Inflammatory macrophage treated with lipopolysaccharide for 4 hours (primary cell): ENCODE results near the gene ARL5C.
"Not testable (repeated sequence)": the region's sequence is repeated elsewhere in the genome, so short reads cannot be mapped to it uniquely, and the experiment has no call there.

ENCODE experiments used
- DNase-seq: peaks from one replicate; pipeline ENCODE4 v3.0.0-alpha.2; 2020

The ARL5C gene

DNA sequence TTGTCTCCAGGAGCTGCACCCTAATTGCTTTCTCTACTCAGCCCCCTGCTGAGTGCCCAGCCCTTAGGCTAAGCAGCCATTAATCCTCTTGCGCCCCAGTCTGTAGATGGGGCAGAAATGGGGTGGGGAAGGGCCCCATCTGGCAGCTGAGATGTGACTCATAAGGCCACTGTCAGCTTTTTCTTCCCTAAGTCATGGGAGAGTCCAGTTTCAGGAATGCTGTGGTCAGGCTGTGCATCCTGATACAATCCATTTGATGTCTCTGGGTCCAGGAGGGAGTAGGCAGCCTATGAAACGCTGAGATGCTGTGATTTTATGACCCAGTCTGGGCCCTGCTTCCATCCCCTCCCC lies 26.8 kb downstream of the ARL5C start:
- no peak for DNase-seq

GRCh38 chr17:39138431-39139160 lies 27.4 kb downstream of the ARL5C start:
- DNase-seq: no peak

DNA sequence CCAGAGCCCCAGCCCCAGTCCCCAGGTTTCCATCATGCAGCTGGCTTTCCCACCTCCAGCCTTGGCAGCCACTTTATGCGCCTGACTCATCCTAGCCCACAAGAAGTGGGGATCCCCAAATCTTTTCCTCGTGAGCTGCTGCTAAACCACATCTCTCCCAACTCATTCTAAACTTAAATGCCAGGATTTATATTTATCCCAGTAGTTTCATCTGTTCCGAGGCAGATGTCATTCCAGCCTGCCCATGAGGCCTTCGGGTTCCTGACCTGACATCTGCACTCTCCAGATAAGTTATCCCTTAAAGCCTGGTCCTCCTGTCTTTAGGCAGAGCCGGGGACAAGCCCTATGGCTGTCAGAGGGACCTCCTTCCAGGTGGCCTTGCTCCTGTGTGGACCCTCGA lies 31.1 kb downstream of the ARL5C start:
- no peak for DNase-seq

GRCh38 chr17:39132192-39132610 lies 33.8 kb downstream of the ARL5C start:
- no peak for DNase-seq

GRCh38 chr17:39131616-39132015 lies 34.3 kb downstream of the ARL5C start:
- no peak for DNase-seq

DNA sequence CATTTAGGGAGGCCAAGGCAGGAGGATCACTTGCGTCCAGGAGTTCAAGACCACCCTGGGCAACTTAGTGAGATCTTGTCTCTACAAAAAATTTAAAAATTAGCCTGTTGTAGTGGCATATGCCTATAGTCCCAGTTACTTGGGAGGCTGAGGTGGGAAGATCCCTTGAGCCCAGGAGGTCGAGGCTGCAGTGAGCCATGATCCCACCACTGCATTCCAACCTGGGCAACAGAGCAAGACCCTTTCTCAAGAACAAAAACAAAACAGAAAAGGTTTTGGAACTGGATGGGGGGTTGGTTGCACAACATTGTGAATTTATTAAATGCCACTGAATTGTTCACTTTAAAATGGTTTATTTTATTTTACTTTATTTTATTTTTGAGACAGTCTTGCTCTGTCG lies 35.8 kb downstream of the ARL5C start:
- no peak for DNase-seq

GRCh38 chr17:39129544-39129943 lies 36.4 kb downstream of the ARL5C start:
- not testable (repeated sequence) for DNase-seq

- no peak for DNase-seq
These were observed 39.5 kb downstream of the ARL5C start for GRCh38 chr17:39126436-39126835.

DNA sequence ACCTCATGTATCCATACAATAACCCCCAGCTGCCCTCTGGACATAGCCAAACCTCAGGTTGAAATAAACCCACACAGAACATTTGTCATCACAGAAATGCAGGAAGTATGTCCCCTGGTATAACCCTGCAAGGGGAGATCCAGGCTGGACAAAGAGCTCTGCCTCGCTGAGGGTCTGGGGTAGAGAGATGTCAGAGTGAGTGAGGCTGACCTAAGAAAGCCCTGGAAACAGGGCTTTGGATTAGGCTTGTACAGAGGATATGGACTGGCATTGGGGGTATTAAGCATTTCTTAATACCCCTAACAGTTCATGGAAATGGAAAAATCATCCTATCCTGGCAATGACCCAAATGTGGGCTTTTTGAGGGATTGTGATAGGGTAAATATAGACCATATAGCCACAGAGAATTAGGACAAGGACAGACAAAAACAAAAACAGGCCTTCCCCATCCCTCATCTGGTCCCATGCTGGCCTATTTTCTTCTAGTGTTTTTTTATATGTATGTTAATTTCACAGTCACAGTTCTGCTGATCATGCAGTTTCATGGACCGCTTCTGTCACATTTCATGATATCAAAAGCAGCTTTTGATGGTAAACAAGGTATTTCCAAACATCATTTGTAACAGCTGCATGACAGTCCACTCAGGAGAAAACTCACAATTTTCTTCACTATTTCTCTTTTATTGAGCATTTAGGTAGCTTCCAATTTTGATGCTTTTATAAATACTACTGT lies 40.7 kb downstream of the ARL5C start:
- no peak for DNase-seq

DNA sequence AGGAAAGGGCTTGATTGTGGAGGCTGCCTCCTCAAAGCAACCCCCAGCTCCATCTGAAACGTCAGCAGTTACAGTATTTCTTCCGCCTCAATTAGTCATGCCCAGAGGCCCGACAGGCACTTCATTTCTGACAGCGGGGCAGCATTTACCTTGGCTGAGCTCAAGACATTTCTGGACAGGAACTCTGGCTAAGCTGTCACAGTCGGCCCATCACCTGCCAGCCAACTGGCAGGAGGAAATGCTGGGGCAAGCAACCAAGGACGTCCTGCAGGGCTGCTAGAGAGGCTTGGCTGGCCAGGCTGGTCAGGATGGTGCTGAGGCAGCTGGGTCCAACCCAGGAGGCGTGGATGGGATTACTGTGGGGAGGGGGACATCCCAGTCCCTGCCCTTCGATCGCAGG lies 42.3 kb downstream of the ARL5C start:
- DNase-seq: no peak

- peak; percentile 70 for DNase-seq
These were observed 43.0 kb downstream of the ARL5C start for GRCh38 chr17:39122991-39123390.

GRCh38 chr17:39121919-39122318 lies 44.0 kb downstream of the ARL5C start:
- DNase-seq: not testable (repeated sequence)

DNA sequence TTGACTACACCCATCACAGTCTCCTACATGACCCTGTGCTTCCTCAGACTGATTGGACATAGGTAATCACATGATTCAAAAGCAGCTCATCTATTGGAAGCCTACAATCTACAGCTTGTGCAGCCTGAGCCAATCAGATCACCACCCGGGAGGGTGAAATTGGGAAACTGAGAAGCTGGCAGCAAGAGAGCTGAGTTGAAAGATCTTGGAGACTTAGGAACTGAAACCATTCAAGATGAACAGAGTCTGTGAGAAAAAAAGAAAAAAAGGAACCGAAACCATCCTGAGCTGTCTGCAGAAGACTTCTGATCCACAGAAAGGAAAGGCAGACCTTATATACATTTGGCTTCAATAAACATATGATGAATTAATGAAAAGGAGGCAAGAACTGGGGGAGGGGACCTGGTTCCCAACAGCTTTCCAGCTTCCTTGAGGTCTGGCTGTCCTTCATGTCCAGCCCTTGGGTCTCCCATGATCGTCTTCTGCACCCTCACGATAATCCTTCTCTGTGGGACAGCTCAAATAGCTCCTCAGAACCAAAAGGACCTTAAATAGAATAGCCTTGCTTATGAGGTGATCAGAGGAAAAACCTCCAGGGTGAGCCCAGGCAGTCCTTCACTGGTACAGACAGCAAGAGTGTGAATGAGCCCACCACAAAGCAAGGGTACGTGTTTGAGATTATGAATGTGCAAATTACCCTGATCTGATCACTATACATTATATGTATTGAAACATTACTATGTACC lies 47.1 kb downstream of the ARL5C start:
- DNase-seq: peak; percentile 94

DNA sequence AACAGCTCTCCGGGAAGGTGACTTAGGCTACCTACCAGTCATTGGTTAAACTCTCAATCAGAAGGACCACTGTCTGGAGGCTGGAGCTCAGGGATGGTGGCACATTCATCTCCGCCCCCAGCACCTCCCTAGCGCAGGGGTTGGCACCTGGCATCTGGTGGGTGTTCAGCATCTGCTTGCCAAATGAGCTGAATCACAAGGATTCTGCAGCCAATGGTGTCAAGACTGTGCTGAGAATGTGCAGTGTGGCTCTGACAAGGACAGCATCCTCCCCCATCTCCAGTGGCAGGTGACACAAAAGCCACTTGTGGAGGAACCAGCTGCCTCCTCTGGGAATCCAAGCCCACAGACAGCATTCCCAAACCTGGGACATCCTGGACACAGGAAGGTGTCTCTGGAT lies 49.7 kb downstream of the ARL5C start:
- no peak for DNase-seq

- no peak for DNase-seq
These were observed 50.8 kb downstream of the ARL5C start for GRCh38 chr17:39115135-39115534.

- no peak for DNase-seq
These were observed 51.2 kb downstream of the ARL5C start for GRCh38 chr17:39114723-39115122.

DNA sequence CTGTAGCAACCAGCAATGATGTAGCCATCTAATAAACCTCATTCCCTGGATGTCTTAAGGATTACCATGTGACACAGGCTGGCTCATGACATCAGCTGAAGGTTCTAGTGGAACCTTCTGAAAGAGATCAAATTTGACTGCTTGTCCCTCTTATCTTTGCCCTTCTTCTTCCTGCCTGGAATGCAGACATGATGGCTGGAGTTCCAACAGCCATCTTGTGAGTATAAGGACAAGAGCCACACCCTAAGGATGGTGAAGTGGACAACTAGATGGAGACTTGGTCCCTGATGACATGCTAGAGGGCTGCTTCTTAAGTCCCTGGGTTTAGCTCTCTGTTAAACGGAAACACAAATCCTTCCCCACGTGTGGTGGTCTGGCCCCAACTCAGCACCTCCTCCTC lies 52.1 kb downstream of the ARL5C start:
- DNase-seq: no peak

- no peak for DNase-seq
These were observed 55.4 kb downstream of the ARL5C start for GRCh38 chr17:39110435-39111136.

- no peak for DNase-seq
These were observed 57.2 kb downstream of the ARL5C start for GRCh38 chr17:39108461-39109375.

GRCh38 chr17:39107973-39108372 lies 58.0 kb downstream of the ARL5C start:
- no peak for DNase-seq

DNA sequence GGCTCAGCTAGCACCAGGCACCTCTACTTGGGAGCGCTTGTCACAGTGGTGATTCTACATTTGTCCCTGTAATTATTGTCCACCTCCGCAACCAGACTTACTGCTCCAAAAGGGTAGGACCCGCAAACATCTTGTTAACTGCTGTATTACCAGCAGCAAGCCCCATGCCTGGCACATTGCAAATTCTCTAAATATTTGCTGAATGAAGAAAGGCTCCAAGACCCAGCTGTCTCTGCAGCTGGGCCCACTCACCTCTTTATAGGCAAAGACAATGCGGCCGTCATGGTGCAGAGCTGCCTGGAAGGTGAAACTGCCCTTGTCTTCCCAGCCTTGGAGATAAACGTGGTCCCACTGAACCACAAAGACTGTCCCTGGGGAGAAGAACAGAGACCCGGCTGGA lies 58.8 kb downstream of the ARL5C start:
- DNase-seq: no peak
